ENCODE results near the gene FNBP1. TPM values are rescaled to one million over a fixed set of nuclear protein-coding genes. Genes with fewer than 3 reads are reported as not detected.

The FNBP1 gene
- total and polyA plus RNA-seq, 2 of the 8 experiments (the other 6 are each of a cell fraction or from before 2014, with no cell fraction given), result 7.2 to 40.9 TPM

DNA sequence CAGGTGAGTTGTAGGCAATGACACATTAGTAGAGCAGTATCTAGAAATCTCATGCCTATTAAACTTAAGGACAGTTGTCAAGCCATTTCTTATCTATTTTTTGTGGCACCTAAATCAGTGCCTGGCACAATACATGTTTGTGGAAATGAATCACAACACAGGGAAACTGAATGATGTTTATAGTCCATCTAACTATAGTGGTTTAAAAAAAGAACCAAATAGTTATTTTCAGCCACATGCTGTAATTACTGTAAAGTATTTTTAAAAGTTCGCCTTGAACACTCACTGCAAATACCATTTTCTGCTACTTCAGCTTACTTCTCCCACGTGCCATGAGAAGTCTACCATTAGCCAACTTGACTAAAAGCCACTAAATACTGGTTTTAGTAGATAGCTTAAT is 21.9 kb downstream of the FNBP1 start:
- CTCF ChIA-PET (ENCODE audit: partially characterized antibody), result interaction anchor here (0.8 to 1.6 kb wide), 4 partner anchors 10 to 25 kb away, joined by 3 to 6 read pairs (median 5); no protein-coding TSS in a partner anchor
- no peak overlapping the region for H3K4me2 ChIP-seq (ENCODE audit: insufficient read depth in 1 of 2, low read depth in 2 of 2, low read length in 2 of 2)
- H2BK20ac ChIP-seq (ENCODE audit: low read length), result no peak overlapping the region
- H3K27me3 ChIP-seq (replicated peaks in 1 of 4; ENCODE audit: control insufficient read depth in 3 of 4, extremely low read depth in 1 of 4, insufficient read depth in 3 of 4, low read length in 3 of 4), result no peaks in the 10 kb centered on the region
- H3K27ac ChIP-seq (ENCODE audit: low read depth, low read length), result no peak overlapping the region
- no peaks in the 10 kb centered on the region for H3K4me1 ChIP-seq (replicated peaks in 1 of 4; ENCODE audit: control insufficient read depth in 3 of 4, insufficient read depth in 4 of 4, low read length in 3 of 4)
- no peak overlapping the region for H2BK12ac ChIP-seq (ENCODE audit: low read depth, low read length)
- POLR2A ChIA-PET (ENCODE audit: partially characterized antibody), result interaction anchor here (1.3 kb wide), 1 partner anchor 22 kb away, joined by 3 read pairs; no protein-coding TSS in a partner anchor
- H2BK15ac ChIP-seq (ENCODE audit: low read length), result no peak overlapping the region
- H3K9ac ChIP-seq (replicated peaks in 1 of 4; ENCODE audit: extremely low read depth in 1 of 4, low read depth in 3 of 4, low read length in 3 of 4), result peak overlapping the region in 1 of 4 experiments; percentile 10; a peak in 1 of 7 replicates
- no peak for TF ChIP-seq KDM4A (IDR thresholded peaks at IDR 0.05; ENCODE audit: low read depth, low read length, severe bottlenecking)
- no peak for TF ChIP-seq NRF1 (IDR thresholded peaks at IDR 0.05; ENCODE audit: low read depth, low read length)
- no peak for TF ChIP-seq YY1 (IDR thresholded peaks at IDR 0.05; ENCODE audit: low read depth, low read length)
- TF ChIP-seq TAF1 (IDR thresholded peaks at IDR 0.05; ENCODE audit: low read depth, low read length), result no peak
- TF ChIP-seq, protein P1, sequence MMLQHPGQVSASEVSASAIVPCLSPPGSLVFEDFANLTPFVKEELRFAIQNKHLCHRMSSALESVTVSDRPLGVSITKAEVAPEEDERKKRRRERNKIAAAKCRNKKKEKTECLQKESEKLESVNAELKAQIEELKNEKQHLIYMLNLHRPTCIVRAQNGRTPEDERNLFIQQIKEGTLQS (IDR thresholded peaks at IDR 0.05; ENCODE audit: insufficient read depth, low read depth, low read length), result no peak
- no peak for TF ChIP-seq PHF8 (conservative IDR thresholded peaks at IDR 0.05; ENCODE audit: low read depth, low read length)
- TF ChIP-seq CTBP2 (IDR thresholded peaks at IDR 0.05; ENCODE audit: borderline replicate concordance, insufficient read depth, insufficient read length, low read length), result no peak
- no peak for TF ChIP-seq RNF2 (IDR thresholded peaks at IDR 0.05; ENCODE audit: borderline replicate concordance, low read depth, low read length, missing control alignments, poor library complexity, severe bottlenecking)
- TF ChIP-seq CHD1 (IDR thresholded peaks at IDR 0.05; ENCODE audit: low read depth, low read length), result no peak
- no peak overlapping the region for H3K14ac ChIP-seq (ENCODE audit: insufficient read length)
- DNase-seq (ENCODE audit: low read depth in 1 of 2, low spot score in 2 of 2), result no peak
- no peak overlapping the region for H2BK5ac ChIP-seq (ENCODE audit: low read depth, low read length)
- H2AFZ ChIP-seq (ENCODE audit: low read length), result no peak overlapping the region
- 95% methylated on average over 2 of the region's 2 CpGs; no CpG with 5 or more reads in 1 of the 2 experiments for WGBS, 2 experiments (ENCODE audit: extremely low coverage in 1 of 2, insufficient coverage in 1 of 2, insufficient read length in 1 of 2, insufficient replicate concordance in 2 of 2, low coverage in 1 of 2, low lambda C conversion rate in 2 of 2, missing lambda C conversion rate in 1 of 2)
- H3K23ac ChIP-seq (ENCODE audit: insufficient read length), result no peak overlapping the region
- no peak overlapping the region for H4K8ac ChIP-seq (ENCODE audit: extremely low read depth, insufficient read depth, low read length)
- H3K36me3 ChIP-seq (ENCODE audit: control insufficient read depth in 2 of 4, insufficient read depth in 4 of 4, low read length in 3 of 4), result no peaks in the 10 kb centered on the region
- no peaks in the 10 kb centered on the region for H3K23me2 ChIP-seq (ENCODE audit: low read depth, low read length)
- no peak overlapping the region for H3K4ac ChIP-seq (replicated peaks; ENCODE audit: insufficient read length, low read depth, low read length)
- no peak for FAIRE-seq
- H3K79me2 ChIP-seq (ENCODE audit: control insufficient read depth in 1 of 2, insufficient read depth in 2 of 2, low read length in 2 of 2), result peaks cover 0 to 18% of the 10 kb centered on the region in 2 experiments; a peak in 1 of 4 replicates
- no peak overlapping the region for H3K4me3 ChIP-seq (ENCODE audit: extremely low read depth in 1 of 4, insufficient read depth in 2 of 4, low read depth in 3 of 4, low read length in 4 of 4)
- peaks cover 3% of the 10 kb centered on the region; the same call in 1 of the 2 replicates for H3K79me1 ChIP-seq (ENCODE audit: low read depth, low read length)
- no peaks in the 10 kb centered on the region for H4K20me1 ChIP-seq (replicated peaks in 1 of 2; ENCODE audit: control insufficient read depth in 1 of 2, insufficient read depth in 2 of 2, low read length in 2 of 2)
- peaks cover 1 to 2% of the 10 kb centered on the region in 2 experiments; a peak in 1 of 4 replicates for H3K9me3 ChIP-seq (ENCODE audit: insufficient read depth in 2 of 2, low read depth in 1 of 2, low read length in 1 of 2)
- no peak overlapping the region for H4K91ac ChIP-seq (replicated peaks; ENCODE audit: insufficient read length, low read length)
- no peak overlapping the region for H2AK5ac ChIP-seq (ENCODE audit: low read depth, low read length)
- H3K56ac ChIP-seq (replicated peaks; ENCODE audit: insufficient read length, low read depth, low read length), result no peak overlapping the region
- H3K18ac ChIP-seq (ENCODE audit: extremely low read depth, low read length), result no peak overlapping the region
- no peak overlapping the region for H4K5ac ChIP-seq (ENCODE audit: insufficient read length, low read depth, low read length)
- no peak overlapping the region for H2BK120ac ChIP-seq (replicated peaks; ENCODE audit: low read depth, low read length)
